Measurements from ENCODE around the gene EFCAB3.
"Not testable (repeated sequence)": the region's sequence is repeated elsewhere in the genome, so short reads cannot be mapped to it uniquely, and the experiment has no call there.

Gene EFCAB3

GRCh38 chr17:62456016-62456415, 75.7 kb downstream of the EFCAB3 start:
- TF ChIP-seq EZH2phosphoT487 (IDR thresholded peaks at IDR 0.05; ENCODE audit: low read depth): no peak
- no peak for TF ChIP-seq CTCF (IDR thresholded peaks at IDR 0.05; ENCODE audit: low read depth, low read length)
- peaks cover 69% of the 10 kb centered on the region for H3K4me1 ChIP-seq (ENCODE audit: low read length)
- H3K79me2 ChIP-seq (ENCODE audit: low read length): no peaks in the 10 kb centered on the region

GRCh38 chr17:62458483-62458882, 78.1 kb downstream of the EFCAB3 start:
- not testable (repeated sequence) for H3K9me3 ChIP-seq (ENCODE audit: insufficient read depth, low read length); H3K79me2 ChIP-seq (ENCODE audit: low read length); H3K36me3 ChIP-seq (replicated peaks; ENCODE audit: low read depth, low read length); H3K27me3 ChIP-seq (ENCODE audit: low read depth, low read length); H4K20me1 ChIP-seq (ENCODE audit: insufficient read depth, low read length)
- Histone ChIP-seq H3K27ac (ENCODE audit: low read length) (peak overlapping the region; percentile 96), H3K4me1 (ENCODE audit: low read length) (peaks cover 62% of the 10 kb centered on the region), H2AFZ (ENCODE audit: low read depth, low read length) (peak overlapping the region; percentile 74; the same call in 1 of the 2 replicates), H3K4me3 (ENCODE audit: low read length) (peak overlapping the region; percentile 83), H3K9ac (ENCODE audit: low read length) (peak overlapping the region; percentile 94), H3K4me2 (ENCODE audit: low read length) (peak overlapping the region; percentile 99)

More at GRCh38 chr17:62456016-62456415, 75.7 kb downstream of the EFCAB3 start:
- Histone ChIP-seq H4K20me1 (ENCODE audit: insufficient read depth, low read length) (no peaks in the 10 kb centered on the region), H3K9ac (ENCODE audit: low read length) (no peak overlapping the region), H2AFZ (ENCODE audit: low read depth, low read length) (no peak overlapping the region), H3K4me2 (ENCODE audit: low read length) (no peak overlapping the region), H3K36me3 (replicated peaks; ENCODE audit: low read depth, low read length) (no peaks in the 10 kb centered on the region), H3K9me3 (ENCODE audit: insufficient read depth, low read length) (no peaks in the 10 kb centered on the region), H3K27me3 (ENCODE audit: low read depth, low read length) (no peaks in the 10 kb centered on the region), H3K27ac (ENCODE audit: low read length) (no peak overlapping the region), H3K4me3 (ENCODE audit: low read length) (no peak overlapping the region)

GRCh38 chr17:62464422-62464821, 84.1 kb downstream of the EFCAB3 start:
- H2AFZ ChIP-seq (ENCODE audit: low read depth, low read length); H3K4me3 ChIP-seq (ENCODE audit: low read length): not testable (repeated sequence)
- peaks cover 19% of the 10 kb centered on the region for H3K4me1 ChIP-seq (ENCODE audit: low read length)

GRCh38 chr17:62465271-62465670, 84.9 kb downstream of the EFCAB3 start:
- not testable (repeated sequence) for H3K27me3 ChIP-seq (ENCODE audit: low read depth, low read length); H4K20me1 ChIP-seq (ENCODE audit: insufficient read depth, low read length); H2AFZ ChIP-seq (ENCODE audit: low read depth, low read length); H3K9ac ChIP-seq (ENCODE audit: low read length); H3K4me2 ChIP-seq (ENCODE audit: low read length); H3K4me3 ChIP-seq (ENCODE audit: low read length); H3K36me3 ChIP-seq (replicated peaks; ENCODE audit: low read depth, low read length); H3K79me2 ChIP-seq (ENCODE audit: low read length); H3K27ac ChIP-seq (ENCODE audit: low read length); H3K9me3 ChIP-seq (ENCODE audit: insufficient read depth, low read length)
- H3K4me1 ChIP-seq (ENCODE audit: low read length): peaks cover 13% of the 10 kb centered on the region

More at GRCh38 chr17:62464422-62464821, 84.1 kb downstream of the EFCAB3 start:
- H3K27ac ChIP-seq (ENCODE audit: low read length); H3K27me3 ChIP-seq (ENCODE audit: low read depth, low read length); H3K9ac ChIP-seq (ENCODE audit: low read length); H3K79me2 ChIP-seq (ENCODE audit: low read length); H3K4me2 ChIP-seq (ENCODE audit: low read length); H3K9me3 ChIP-seq (ENCODE audit: insufficient read depth, low read length); H4K20me1 ChIP-seq (ENCODE audit: insufficient read depth, low read length); H3K36me3 ChIP-seq (replicated peaks; ENCODE audit: low read depth, low read length): not testable (repeated sequence)

All from OCI-LY3 (cell line).